Mesodermal cell (in vitro differentiated cells): ENCODE measurements around the gene GOLGA3.

Experiments
- H3K27ac ChIP-seq: 2 replicates; pipeline ENCODE4 v1.7.0; 2013; ENCODE audit warnings: mild to moderate bottlenecking, low read depth, low read length, moderate library complexity; ENCODE audit not compliant: severe bottlenecking
- H3K36me3 ChIP-seq: 2 replicates; pipeline ENCODE4 v1.7.1; 2013; ENCODE audit warnings: mild to moderate bottlenecking, low read length, moderate library complexity; ENCODE audit not compliant: control insufficient read depth, insufficient read depth
- H3K4me1 ChIP-seq: one replicate; pipeline ENCODE4 v1.7.1; 2013; ENCODE audit warnings: mild to moderate bottlenecking, low read length; ENCODE audit not compliant: insufficient read depth, control insufficient read depth, poor library complexity, severe bottlenecking
- H3K4me3 ChIP-seq: 2 replicates; pipeline ENCODE4 v1.7.0; 2013; ENCODE audit warnings: low read length, control low read depth, mild to moderate bottlenecking; ENCODE audit not compliant: insufficient read depth, poor library complexity, severe bottlenecking; ENCODE audit errors: extremely low read depth
- H3K9me3 ChIP-seq: 2 replicates; pipeline ENCODE4 v1.7.1; 2013; ENCODE audit warnings: mild to moderate bottlenecking, low read length, moderate library complexity; ENCODE audit not compliant: control insufficient read depth
- WGBS, 2 experiments: methylation state at CpG; one replicate each; pipeline ENCODE4 v1.1.5; 2013; ENCODE audit warnings: missing lambda C conversion rate in 2 of 2; ENCODE audit not compliant: insufficient coverage in 2 of 2; 5-methylcytosine and 5-hydroxymethylcytosine counted together

GOLGA3 gene

DNA sequence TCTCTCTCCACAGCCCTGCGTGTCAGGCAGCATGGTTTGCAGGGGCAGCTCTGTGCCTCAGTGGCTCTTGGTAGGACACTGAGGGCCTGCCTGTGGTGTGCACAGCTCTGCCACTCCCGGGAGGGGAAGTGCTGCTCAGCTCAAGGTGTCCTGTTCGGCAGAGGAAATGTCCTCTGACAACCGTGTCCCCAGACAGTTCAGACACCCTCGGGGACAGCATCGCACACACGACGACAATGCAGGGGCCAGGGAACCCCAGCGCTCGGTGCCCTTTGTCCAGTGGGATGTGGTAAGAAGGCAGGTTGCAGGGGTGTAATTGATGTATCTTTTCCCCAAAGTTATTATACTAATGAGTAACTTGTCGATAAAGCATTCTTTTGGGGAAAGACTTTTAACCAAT lies 81.3 kb downstream of the GOLGA3 start:
- H3K36me3 ChIP-seq = peaks cover 98% of the 10 kb centered on the region
- 98% methylated on average over 9 to 11 of the region's 11 CpGs for WGBS, 2 experiments
- H3K4me1 ChIP-seq = no peaks in the 10 kb centered on the region
- no peak overlapping the region for H3K27ac ChIP-seq
- H3K9me3 ChIP-seq = no peaks in the 10 kb centered on the region
- H3K4me3 ChIP-seq = no peak overlapping the region

DNA sequence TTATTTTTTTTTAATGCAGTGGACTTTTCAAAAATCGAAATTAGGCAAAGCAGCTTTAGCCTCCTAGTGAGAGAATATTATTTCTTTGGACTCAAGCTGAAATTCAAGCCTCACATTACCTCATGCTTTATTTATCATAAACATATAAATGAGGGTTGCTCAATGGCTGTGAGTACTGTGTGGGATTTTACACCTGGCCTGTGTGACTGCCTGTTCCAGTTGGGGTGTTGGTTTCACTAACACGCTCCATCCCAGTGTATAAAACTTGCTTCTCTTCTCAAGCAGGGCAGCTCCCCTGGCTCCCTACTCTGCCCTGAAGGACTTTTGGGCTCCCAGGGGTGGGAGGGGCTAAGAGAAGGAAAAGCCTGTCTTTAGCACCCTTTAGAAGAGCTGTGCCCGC lies 82.1 kb downstream of the GOLGA3 start:
- H3K36me3 ChIP-seq = peaks cover 98% of the 10 kb centered on the region
- H3K4me3 ChIP-seq = no peak overlapping the region
- no peaks in the 10 kb centered on the region for H3K9me3 ChIP-seq
- 83 to 100% methylated on average over 1 of the region's 3 CpGs for WGBS, 2 experiments
- H3K4me1 ChIP-seq = no peaks in the 10 kb centered on the region
- H3K27ac ChIP-seq = no peak overlapping the region

GRCh38 chr12:132743831-132744230 lies 84.8 kb downstream of the GOLGA3 start:
- H3K27ac ChIP-seq = no peak overlapping the region
- peaks cover 100% of the 10 kb centered on the region for H3K36me3 ChIP-seq
- WGBS, 2 experiments = 95 to 96% methylated on average over 11 to 13 of the region's 13 CpGs
- H3K9me3 ChIP-seq = no peaks in the 10 kb centered on the region
- H3K4me3 ChIP-seq = no peak overlapping the region
- no peaks in the 10 kb centered on the region for H3K4me1 ChIP-seq

- Histone ChIP-seq H3K4me1 (no peaks in the 10 kb centered on the region), H3K4me3 (no peak overlapping the region), H3K36me3 (peaks cover 99% of the 10 kb centered on the region), H3K27ac (no peak overlapping the region), H3K9me3 (no peaks in the 10 kb centered on the region)
- 93 to 94% methylated on average over 6 of the region's 8 CpGs for WGBS, 2 experiments
Observed at GRCh38 chr12:132741620-132742019, 87.0 kb downstream of the GOLGA3 start.

DNA sequence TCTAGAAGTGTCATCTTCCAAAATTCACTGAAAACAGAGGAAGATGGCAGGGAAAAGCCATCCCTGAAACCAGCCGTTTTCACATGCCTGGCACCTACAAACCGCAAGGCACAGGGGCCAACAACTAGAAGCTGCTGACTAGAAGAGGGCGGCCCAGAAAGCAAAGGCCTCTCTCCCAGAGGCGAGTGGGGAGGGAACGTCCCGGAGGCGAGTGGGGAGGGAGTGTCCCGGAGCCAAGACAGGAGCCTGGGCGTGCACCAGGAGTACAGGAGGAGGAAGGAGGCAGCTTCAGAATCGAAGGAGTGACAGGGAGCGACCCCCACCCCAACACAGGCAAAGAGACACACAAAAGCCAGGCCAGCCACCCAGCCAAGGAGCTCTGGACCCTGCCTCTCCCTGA lies 88.0 kb downstream of the GOLGA3 start:
- 92 to 98% methylated on average over 8 to 11 of the region's 11 CpGs for WGBS, 2 experiments
- no peak overlapping the region for H3K27ac ChIP-seq
- H3K4me3 ChIP-seq = no peak overlapping the region
- peaks cover 99% of the 10 kb centered on the region for H3K36me3 ChIP-seq
- H3K4me1 ChIP-seq = no peaks in the 10 kb centered on the region
- H3K9me3 ChIP-seq = no peaks in the 10 kb centered on the region

DNA sequence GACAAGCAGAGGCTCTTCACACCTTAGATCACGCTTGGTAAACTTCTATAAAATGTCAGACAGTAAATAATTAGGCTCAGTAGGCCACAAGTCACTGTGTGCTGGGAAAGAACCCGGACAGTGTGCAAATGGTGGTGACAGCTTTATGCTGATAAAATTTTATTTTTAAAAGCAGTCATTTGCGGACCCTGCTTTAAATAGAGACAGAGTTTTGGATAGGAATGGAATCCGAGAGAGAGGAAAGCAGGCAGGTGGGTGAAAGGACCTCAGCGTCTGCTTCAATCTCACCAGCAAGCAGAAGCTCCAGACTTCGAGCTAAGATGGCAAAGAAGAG lies 88.4 kb downstream of the GOLGA3 start:
- no peaks in the 10 kb centered on the region for H3K4me1 ChIP-seq
- no peaks in the 10 kb centered on the region for H3K9me3 ChIP-seq
- 95 to 100% methylated on average over 5 to 6 of the region's 6 CpGs for WGBS, 2 experiments
- peaks cover 99% of the 10 kb centered on the region for H3K36me3 ChIP-seq
- no peak overlapping the region for H3K27ac ChIP-seq
- H3K4me3 ChIP-seq = no peak overlapping the region

DNA sequence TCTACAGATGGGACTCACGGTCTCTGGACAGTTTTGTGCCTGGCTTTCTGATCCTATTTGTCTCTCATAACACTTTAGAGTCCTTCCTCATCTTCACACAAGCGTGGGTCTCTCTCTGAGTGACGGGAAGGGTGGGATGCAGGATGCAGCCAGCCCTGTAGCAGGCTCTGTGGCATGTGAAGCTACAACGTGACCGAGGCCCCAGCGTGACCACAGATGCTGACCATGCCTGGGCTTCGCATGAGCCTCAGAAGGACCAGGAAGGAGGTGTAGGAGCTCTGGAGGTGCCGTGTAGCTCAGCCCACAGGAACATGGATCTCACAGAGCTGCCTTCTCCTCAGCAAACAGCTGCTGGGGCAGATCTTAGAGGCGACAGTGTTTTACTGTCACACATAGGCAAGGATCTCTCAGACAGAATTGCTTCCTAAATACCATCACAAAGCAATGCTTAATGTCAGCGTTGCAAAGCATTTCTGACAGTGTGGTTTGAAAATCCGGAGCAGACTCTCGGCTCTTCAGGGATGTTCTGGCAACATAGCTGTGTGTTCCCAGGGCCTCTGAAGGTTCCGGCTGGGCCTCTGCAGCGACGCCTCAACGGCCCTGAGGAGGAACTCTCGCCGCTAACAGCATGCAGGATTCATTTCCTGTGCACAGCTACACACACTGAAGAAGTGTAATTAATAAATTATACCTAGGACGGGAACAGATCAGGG lies 88.9 kb downstream of the GOLGA3 start:
- H3K27ac ChIP-seq = no peak overlapping the region
- WGBS, 2 experiments = 96 to 97% methylated on average over 11 to 14 of the region's 19 CpGs
- peaks cover 99% of the 10 kb centered on the region for H3K36me3 ChIP-seq
- no peak overlapping the region for H3K4me3 ChIP-seq
- H3K4me1 ChIP-seq = no peaks in the 10 kb centered on the region
- H3K9me3 ChIP-seq = no peaks in the 10 kb centered on the region

- 92 to 94% methylated on average over 14 to 15 of the region's 15 CpGs for WGBS, 2 experiments
- Histone ChIP-seq H3K4me1 (no peaks in the 10 kb centered on the region), H3K36me3 (peaks cover 95% of the 10 kb centered on the region)
Observed at GRCh38 chr12:132736913-132737312, 91.8 kb downstream of the GOLGA3 start.

DNA sequence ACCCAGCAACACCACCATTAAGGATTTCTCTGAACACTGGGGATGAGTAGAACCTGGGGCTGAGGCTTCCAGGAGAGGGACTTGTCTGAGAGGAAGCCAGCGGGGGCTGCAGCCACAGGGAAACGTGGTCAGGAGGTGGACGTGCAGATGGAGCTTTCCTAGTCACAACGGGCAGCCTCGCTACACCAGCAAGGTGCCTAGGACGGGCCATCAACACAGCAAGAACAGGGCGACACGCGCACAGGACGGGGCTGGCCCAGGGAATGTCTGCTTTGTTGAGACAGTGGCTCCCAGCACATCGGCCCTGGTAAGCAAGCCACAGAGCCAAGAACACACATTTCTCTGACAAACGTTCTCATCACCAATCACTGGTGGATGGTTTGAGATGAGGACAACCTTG lies 92.3 kb downstream of the GOLGA3 start:
- no peaks in the 10 kb centered on the region for H3K4me1 ChIP-seq
- no peaks in the 10 kb centered on the region for H3K9me3 ChIP-seq
- no peak overlapping the region for H3K27ac ChIP-seq
- H3K36me3 ChIP-seq = peaks cover 95% of the 10 kb centered on the region
- no peak overlapping the region for H3K4me3 ChIP-seq
- 97 to 98% methylated on average over 11 to 12 of the region's 12 CpGs for WGBS, 2 experiments

More at GRCh38 chr12:132736913-132737312, 91.8 kb downstream of the GOLGA3 start:
- Histone ChIP-seq H3K4me3 (no peak overlapping the region), H3K27ac (no peak overlapping the region), H3K9me3 (no peaks in the 10 kb centered on the region)

GRCh38 chr12:132735496-132735895 lies 93.2 kb downstream of the GOLGA3 start:
- no peak overlapping the region for H3K27ac ChIP-seq
- no peaks in the 10 kb centered on the region for H3K9me3 ChIP-seq
- WGBS, 2 experiments = 96 to 99% methylated on average over 19 to 20 of the region's 20 CpGs
- no peak overlapping the region for H3K4me3 ChIP-seq
- no peaks in the 10 kb centered on the region for H3K4me1 ChIP-seq
- peaks cover 95% of the 10 kb centered on the region for H3K36me3 ChIP-seq

DNA sequence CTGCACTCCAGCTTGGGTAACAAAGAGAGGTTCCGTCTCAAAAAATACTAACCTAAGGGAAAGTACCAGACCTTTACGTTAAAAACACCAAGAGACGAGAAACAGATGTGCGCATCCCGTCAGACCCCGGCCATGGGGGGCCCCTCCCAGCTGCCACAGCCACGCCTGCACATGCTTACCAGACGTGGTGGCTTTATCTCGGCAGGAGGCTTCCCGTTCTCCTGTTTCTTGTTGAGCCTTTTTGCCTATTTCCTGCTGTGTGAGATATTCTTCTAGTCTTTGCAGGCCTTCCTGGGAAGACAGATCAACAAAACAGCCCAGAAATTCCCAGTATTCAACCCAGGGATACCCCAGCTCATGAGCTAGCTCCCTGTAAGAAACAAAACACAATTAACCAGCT lies 94.5 kb downstream of the GOLGA3 start:
- no peaks in the 10 kb centered on the region for H3K4me1 ChIP-seq
- H3K4me3 ChIP-seq = no peak overlapping the region
- H3K27ac ChIP-seq = peak overlapping the region; percentile 36
- no peaks in the 10 kb centered on the region for H3K9me3 ChIP-seq
- H3K36me3 ChIP-seq = peaks cover 92% of the 10 kb centered on the region
- WGBS, 2 experiments = 86 to 88% methylated on average over 9 to 10 of the region's 10 CpGs
